Measurements from ENCODE around the gene EIF4G3. TPM values are rescaled to one million over a fixed set of nuclear protein-coding genes. Genes with fewer than 3 reads are reported as not detected.

The EIF4G3 gene
- total and polyA plus RNA-seq, 12 donors, result 13.3 to 50.2 (median 36.1) TPM

- no peak for DNase-seq
- H3K9me3 ChIP-seq, result no peaks in the 10 kb centered on the region
- TF ChIP-seq CTCF (IDR thresholded peaks at IDR 0.05), result no peak
- H3K36me3 ChIP-seq, result peaks cover 0 to 26% (median 0%) of the 10 kb centered on the region in 9 donors
- intact Hi-C loops (cut with DNase I), result no loop called here
- H3K27ac ChIP-seq, result no peak overlapping the region
- WGBS, 2 donors, result 91 to 92% methylated on average over 8 of the region's 8 CpGs
- no peak for ATAC-seq
- H3K4me3 ChIP-seq, result no peak overlapping the region
- peaks cover 0 to 7% (median 0%) of the 10 kb centered on the region in 9 donors for H3K4me1 ChIP-seq
- no peaks in the 10 kb centered on the region for H3K27me3 ChIP-seq
Observed at GRCh38 chr1:20932437-20932977, 244.2 kb downstream of the EIF4G3 start.

- no peak for DNase-seq
- 97 to 100% methylated on average over 2 of the region's 2 CpGs for WGBS, 2 donors
- ATAC-seq, result no peak
- H3K9me3 ChIP-seq, result no peaks in the 10 kb centered on the region
- H3K27ac ChIP-seq, result no peak overlapping the region
- intact Hi-C loops (cut with DNase I), result no loop called here
- peaks cover 0 to 7% (median 0%) of the 10 kb centered on the region in 9 donors for H3K4me1 ChIP-seq
- TF ChIP-seq CTCF (IDR thresholded peaks at IDR 0.05), result no peak
- H3K27me3 ChIP-seq, result no peaks in the 10 kb centered on the region
- H3K36me3 ChIP-seq, result peaks cover 0 to 26% (median 0%) of the 10 kb centered on the region in 9 donors
- no peak overlapping the region for H3K4me3 ChIP-seq
Observed at GRCh38 chr1:20931930-20932436, 244.7 kb downstream of the EIF4G3 start.

GRCh38 chr1:20930427-20930826, 246.3 kb downstream of the EIF4G3 start:
- no peak overlapping the region for H3K4me3 ChIP-seq
- peaks cover 0 to 7% (median 0%) of the 10 kb centered on the region in 9 donors for H3K4me1 ChIP-seq
- DNase-seq (no peak), ATAC-seq (no peak)
- intact Hi-C loops (cut with DNase I), result no loop called here
- TF ChIP-seq CTCF (IDR thresholded peaks at IDR 0.05), result no peak
- no peak overlapping the region for H3K27ac ChIP-seq
- H3K36me3 ChIP-seq, result peaks cover 0 to 26% (median 0%) of the 10 kb centered on the region in 9 donors
- no peaks in the 10 kb centered on the region for H3K27me3 ChIP-seq
- no peaks in the 10 kb centered on the region for H3K9me3 ChIP-seq

- intact Hi-C loops (cut with DNase I), result no loop called here
- no peak for ATAC-seq
- 85 to 96% methylated on average over 4 of the region's 4 CpGs for WGBS, 2 donors
Observed at GRCh38 chr1:20928146-20928545, 248.6 kb downstream of the EIF4G3 start.

More at GRCh38 chr1:20928146-20928545, 248.6 kb downstream of the EIF4G3 start:
- DNase-seq, result no peak
- Histone ChIP-seq H3K9me3 (no peaks in the 10 kb centered on the region), H3K27me3 (no peaks in the 10 kb centered on the region), H3K4me3 (no peak overlapping the region), H3K36me3 (peaks cover 0 to 26% (median 0%) of the 10 kb centered on the region in 9 donors), H3K27ac (no peak overlapping the region), H3K4me1 (peaks cover 0 to 6% (median 0%) of the 10 kb centered on the region in 9 donors)
- no peak for TF ChIP-seq CTCF (IDR thresholded peaks at IDR 0.05)
